ENCODE data around the gene CCL4. TPM values are rescaled to one million over a fixed set of nuclear protein-coding genes. Genes with fewer than 3 reads are reported as not detected.

Gene CCL4
- total RNA-seq, 2 experiments from 2014 or later: 1.5 to 2.1 TPM

DNA sequence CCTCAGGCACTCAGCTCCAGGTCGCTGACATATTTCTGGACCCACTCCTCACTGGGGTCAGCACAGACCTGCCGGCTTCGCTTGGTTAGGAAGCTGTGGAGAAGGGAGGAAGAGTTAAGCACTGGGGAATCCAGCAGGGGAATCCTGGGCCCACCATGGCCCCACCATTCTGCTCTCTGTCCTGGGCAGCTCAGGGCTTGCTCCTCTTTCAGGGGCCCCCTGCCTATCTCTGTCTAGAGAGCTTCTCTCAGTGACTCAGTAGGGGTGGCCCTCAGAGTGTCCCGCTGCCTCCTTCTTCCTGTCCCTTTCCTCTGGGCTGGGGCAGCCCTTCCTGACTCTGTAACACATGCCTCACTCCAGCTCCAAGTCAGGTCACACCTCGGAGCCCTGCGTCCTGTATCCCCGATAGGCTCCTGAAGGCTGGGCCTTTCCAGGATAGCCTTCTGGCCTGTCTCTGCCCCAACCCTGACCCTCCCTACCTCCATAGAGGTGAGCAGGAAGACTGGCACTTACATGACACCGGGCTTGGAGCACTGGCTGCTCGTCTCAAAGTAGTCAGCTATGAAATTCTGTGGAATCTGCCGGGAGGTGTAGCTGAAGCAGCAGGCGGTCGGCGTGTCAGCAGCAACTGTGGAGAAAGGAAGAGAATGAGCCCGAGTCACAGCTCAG is 14.8 kb upstream of the CCL4 start:
- no peaks in the 10 kb centered on the region for H3K36me3 ChIP-seq (ENCODE audit: insufficient read depth, low read length)
- intact Hi-C loops (cut with DNase I, micrococcal nuclease): no loop called here
- ATAC-seq (ENCODE audit: poor library complexity): no peak
- Mint-ChIP-seq H3K4me3 (no peak overlapping the region), H3K27me3 (peaks cover 28% of the 10 kb centered on the region), H3K4me1 (ENCODE audit: low read depth) (no peaks in the 10 kb centered on the region), H3K9me3 (no peaks in the 10 kb centered on the region), H3K36me3 (ENCODE audit: low read depth) (no peaks in the 10 kb centered on the region), H3K27ac (no peak overlapping the region)
- TF ChIP-seq, protein P1, sequence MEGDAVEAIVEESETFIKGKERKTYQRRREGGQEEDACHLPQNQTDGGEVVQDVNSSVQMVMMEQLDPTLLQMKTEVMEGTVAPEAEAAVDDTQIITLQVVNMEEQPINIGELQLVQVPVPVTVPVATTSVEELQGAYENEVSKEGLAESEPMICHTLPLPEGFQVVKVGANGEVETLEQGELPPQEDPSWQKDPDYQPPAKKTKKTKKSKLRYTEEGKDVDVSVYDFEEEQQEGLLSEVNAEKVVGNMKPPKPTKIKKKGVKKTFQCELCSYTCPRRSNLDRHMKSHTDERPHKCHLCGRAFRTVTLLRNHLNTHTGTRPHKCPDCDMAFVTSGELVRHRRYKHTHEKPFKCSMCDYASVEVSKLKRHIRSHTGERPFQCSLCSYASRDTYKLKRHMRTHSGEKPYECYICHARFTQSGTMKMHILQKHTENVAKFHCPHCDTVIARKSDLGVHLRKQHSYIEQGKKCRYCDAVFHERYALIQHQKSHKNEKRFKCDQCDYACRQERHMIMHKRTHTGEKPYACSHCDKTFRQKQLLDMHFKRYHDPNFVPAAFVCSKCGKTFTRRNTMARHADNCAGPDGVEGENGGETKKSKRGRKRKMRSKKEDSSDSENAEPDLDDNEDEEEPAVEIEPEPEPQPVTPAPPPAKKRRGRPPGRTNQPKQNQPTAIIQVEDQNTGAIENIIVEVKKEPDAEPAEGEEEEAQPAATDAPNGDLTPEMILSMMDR (IDR thresholded peaks at IDR 0.05): no peak
- H3K27ac ChIP-seq (ENCODE audit: low read depth in 1 of 2, low read length in 2 of 2): peak overlapping the region in 1 of 2 donors; percentile 35
- H3K27me3 ChIP-seq (ENCODE audit: control insufficient read depth in 1 of 2, insufficient read depth in 2 of 2, low read length in 2 of 2): peaks cover 0 to 17% of the 10 kb centered on the region in 2 experiments
- H3K4me1 ChIP-seq (ENCODE audit: insufficient read depth, low read length): peaks cover 6% of the 10 kb centered on the region
- ChIA-PET POLR2A (no interaction called here), CTCF (no interaction called here)
- no peak overlapping the region for H3K4me3 ChIP-seq (ENCODE audit: low read length)
- no peaks in the 10 kb centered on the region for H3K9me3 ChIP-seq (ENCODE audit: control insufficient read depth in 1 of 2, insufficient read depth in 1 of 2, low read length in 2 of 2)
- DNase-seq: peak in 2 of 14 experiments; percentile 25 to 37

DNA sequence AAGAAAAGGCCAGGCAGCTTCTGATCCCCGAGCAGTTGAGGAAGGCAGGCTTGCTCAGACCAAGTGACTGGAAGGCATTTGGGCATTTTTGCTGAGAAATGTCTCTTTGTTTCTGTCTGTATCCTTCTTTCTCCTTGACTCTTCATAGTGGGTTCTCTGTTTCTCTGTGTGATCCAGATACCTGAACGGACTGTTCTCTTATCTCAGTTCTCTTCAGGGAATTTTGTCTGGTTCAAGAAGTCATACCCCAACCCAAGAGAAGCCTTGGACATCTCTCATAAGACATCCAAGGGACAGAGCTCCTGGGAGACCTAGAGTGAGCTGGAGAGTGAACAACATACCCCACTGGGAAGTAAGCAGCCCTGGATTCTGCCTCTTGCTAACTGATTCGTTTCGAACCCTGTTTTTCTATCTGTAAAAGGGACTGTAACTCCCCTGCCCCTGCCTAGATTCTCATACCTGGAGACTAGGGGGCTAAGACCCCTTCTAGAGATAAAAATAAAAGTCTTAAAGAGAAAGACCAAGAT is 14.2 kb upstream of the CCL4 start:
- intact Hi-C loops (cut with DNase I, micrococcal nuclease): no loop called here
- Histone ChIP-seq H3K36me3 (ENCODE audit: insufficient read depth, low read length) (no peaks in the 10 kb centered on the region), H3K4me1 (ENCODE audit: insufficient read depth, low read length) (peaks cover 6% of the 10 kb centered on the region), H3K9me3 (ENCODE audit: control insufficient read depth in 1 of 2, insufficient read depth in 1 of 2, low read length in 2 of 2) (no peaks in the 10 kb centered on the region), H3K4me3 (ENCODE audit: low read length) (no peak overlapping the region), H3K27me3 (ENCODE audit: control insufficient read depth in 1 of 2, insufficient read depth in 2 of 2, low read length in 2 of 2) (peaks cover 0 to 17% of the 10 kb centered on the region in 2 experiments), H3K27ac (ENCODE audit: low read depth in 1 of 2, low read length in 2 of 2) (no peak overlapping the region)
- POLR2A ChIA-PET: no interaction called here
- Mint-ChIP-seq H3K27ac (no peak overlapping the region), H3K9me3 (no peaks in the 10 kb centered on the region), H3K27me3 (peaks cover 28% of the 10 kb centered on the region), H3K4me3 (no peak overlapping the region), H3K36me3 (ENCODE audit: low read depth) (no peaks in the 10 kb centered on the region), H3K4me1 (ENCODE audit: low read depth) (no peaks in the 10 kb centered on the region)
- TF ChIP-seq, protein P1 (IDR thresholded peaks at IDR 0.05): no peak
- CTCF ChIA-PET: no interaction called here
- DNase-seq: no peak
- no peak for ATAC-seq (ENCODE audit: poor library complexity)

DNA sequence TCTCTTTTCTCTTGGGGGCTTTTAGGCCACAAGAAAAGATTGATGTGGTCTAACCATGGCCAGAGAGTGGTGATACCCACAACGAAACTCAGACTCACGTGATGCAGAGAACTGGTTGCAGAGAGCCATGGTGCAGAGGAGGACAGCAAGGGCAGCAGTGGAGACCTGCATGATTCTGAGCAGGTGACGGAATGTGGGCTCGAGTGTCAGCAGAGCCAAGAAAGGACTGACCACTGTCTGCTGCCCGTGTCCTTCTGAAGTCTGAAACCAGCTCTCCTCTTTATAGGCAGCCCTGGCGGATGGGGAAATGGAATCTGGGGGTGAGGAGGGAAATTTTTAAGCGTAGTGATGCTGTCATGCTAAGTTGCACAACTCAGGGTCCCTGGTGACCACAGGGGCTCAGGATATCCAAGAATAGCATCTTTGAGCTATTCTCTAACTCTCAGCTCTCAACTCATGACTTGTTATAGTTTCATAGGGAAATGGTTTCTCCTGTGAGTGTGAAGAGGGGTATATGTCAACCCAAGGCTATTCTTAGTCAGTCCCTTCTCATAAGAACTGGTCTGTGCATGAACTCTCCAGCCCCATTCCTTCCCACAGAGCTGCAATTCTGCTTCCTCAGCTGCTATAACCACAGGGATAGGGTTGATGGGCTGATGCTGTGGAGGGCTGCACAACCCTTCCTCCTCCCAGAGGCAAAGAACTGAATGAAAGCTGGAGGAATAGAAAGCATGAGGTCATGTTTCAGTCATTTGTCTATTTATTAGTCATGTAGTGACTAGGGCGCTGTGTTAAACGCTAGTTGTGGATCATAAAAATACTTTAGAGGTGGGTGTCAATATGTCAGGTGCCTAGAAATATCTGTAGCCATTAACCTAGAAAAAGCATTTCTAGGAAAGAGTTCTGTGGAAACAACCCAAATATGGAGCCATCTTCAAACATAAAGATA is 13.5 kb upstream of the CCL4 start, which contains the start of gene CCL3:
Gene CCL3 (minus strand): TSS at position 256 of the 949 bp plus-strand sequence. CDS start 85 bp downstream, at position 171.
- Mint-ChIP-seq H3K27ac (no peak within 1 kb of the TSS), H3K4me3 (no peak within 1 kb of the TSS), H3K27me3 (peaks cover 28% of the 10 kb centered on the region), H3K4me1 (ENCODE audit: low read depth) (no peaks in the 10 kb centered on the region), H3K9me3 (no peaks in the 10 kb centered on the region), H3K36me3 (ENCODE audit: low read depth) (no peaks in the 10 kb centered on the region)
- DNase-seq (peak in 3 of 14 experiments; percentile 59 to 74 (median 66)), ATAC-seq (ENCODE audit: poor library complexity) (no peak)
- Histone ChIP-seq H3K9me3 (ENCODE audit: control insufficient read depth in 1 of 2, insufficient read depth in 1 of 2, low read length in 2 of 2) (no peaks in the 10 kb centered on the region), H3K4me1 (ENCODE audit: insufficient read depth, low read length) (peaks cover 7% of the 10 kb centered on the region), H3K27ac (ENCODE audit: low read depth in 1 of 2, low read length in 2 of 2) (no peak within 1 kb of the TSS), H3K36me3 (ENCODE audit: insufficient read depth, low read length) (no peaks in the 10 kb centered on the region), H3K4me3 (ENCODE audit: low read length) (no peak within 1 kb of the TSS), H3K27me3 (ENCODE audit: control insufficient read depth in 1 of 2, insufficient read depth in 2 of 2, low read length in 2 of 2) (peaks cover 0 to 17% of the 10 kb centered on the region in 2 experiments)
- POLR2A ChIA-PET: no interaction called here
- CTCF ChIA-PET: no interaction called here
- TF ChIP-seq, protein P1 (IDR thresholded peaks at IDR 0.05): no peak
- intact Hi-C loops (cut with DNase I, micrococcal nuclease): no loop called here
